ENCODE measurements around the gene FMO2.

FMO2 gene

GRCh38 chr1:171173069-171173468 is 12.0 kb upstream of the FMO2 start:
- DNase-seq (ENCODE audit: low spot score) = no peak

GRCh38 chr1:171174560-171175294 is 10.4 kb upstream of the FMO2 start:
- DNase-seq (ENCODE audit: low spot score) = no peak

GRCh38 chr1:171177261-171177660 is 7.8 kb upstream of the FMO2 start:
- no peak for DNase-seq (ENCODE audit: low spot score)

- DNase-seq (ENCODE audit: low spot score) = no peak
Observed at GRCh38 chr1:171179318-171180227, 5.5 kb upstream of the FMO2 start.

- no peak for DNase-seq (ENCODE audit: low spot score)
Observed at GRCh38 chr1:171180670-171181069, 4.4 kb upstream of the FMO2 start.

GRCh38 chr1:171188388-171189266 is 3.5 kb downstream of the FMO2 start:
- peak; percentile 17 for DNase-seq (ENCODE audit: low spot score)

GRCh38 chr1:171191992-171192391 is 6.9 kb downstream of the FMO2 start:
- DNase-seq (ENCODE audit: low spot score) = no peak

- DNase-seq (ENCODE audit: low spot score) = no peak
Observed at GRCh38 chr1:171195767-171196166, 10.7 kb downstream of the FMO2 start.

- DNase-seq (ENCODE audit: low spot score) = no peak
Observed at GRCh38 chr1:171196351-171196750, 11.3 kb downstream of the FMO2 start.

GRCh38 chr1:171198081-171198480 is 13.0 kb downstream of the FMO2 start:
- DNase-seq (ENCODE audit: low spot score) = no peak

- no peak for DNase-seq (ENCODE audit: low spot score)
Observed at GRCh38 chr1:171204296-171204695, 19.2 kb downstream of the FMO2 start.

- no peak for DNase-seq (ENCODE audit: low spot score)
Observed at GRCh38 chr1:171206204-171206977, 21.3 kb downstream of the FMO2 start.

- DNase-seq (ENCODE audit: low spot score) = no peak
Observed at GRCh38 chr1:171206978-171207355, 21.9 kb downstream of the FMO2 start.

- no peak for DNase-seq (ENCODE audit: low spot score)
Observed at GRCh38 chr1:171207377-171207776, 22.3 kb downstream of the FMO2 start.

GRCh38 chr1:171210355-171210754 is 25.3 kb downstream of the FMO2 start:
- DNase-seq (ENCODE audit: low spot score) = no peak

GRCh38 chr1:171212607-171213351 is 27.7 kb downstream of the FMO2 start:
- no peak for DNase-seq (ENCODE audit: low spot score)

- DNase-seq (ENCODE audit: low spot score) = no peak
Observed at GRCh38 chr1:171213559-171214454, 28.7 kb downstream of the FMO2 start.

- no peak for DNase-seq (ENCODE audit: low spot score)
Observed at GRCh38 chr1:171217658-171218443, 32.8 kb downstream of the FMO2 start.
